Trophoblast cell (in vitro differentiated cells and primary cell): ENCODE measurements around the gene RABAC1.
A peak's percentile ranks its signal among the peaks of the same experiment; 100 is the strongest.
"Not testable (repeated sequence)": the region's sequence is repeated elsewhere in the genome, so short reads cannot be mapped to it uniquely, and the experiment has no call there.

Source experiments
- DNase-seq, 2 donors: peaks; one replicate each; pipeline ENCODE4 v3.0.0-alpha.2; 2016
- H2AFZ ChIP-seq: 2 replicates; pipeline ENCODE4 v1.6.1; 2013; ENCODE audit warnings: low read length, moderate library complexity, mild to moderate bottlenecking; ENCODE audit not compliant: insufficient read depth, poor library complexity
- H2AK5ac ChIP-seq: 2 replicates; pipeline ENCODE4 v1.6.1; 2013; ENCODE audit warnings: mild to moderate bottlenecking, low read length
- H2BK120ac ChIP-seq: 2 replicates; pipeline ENCODE4 v1.6.1; 2013; ENCODE audit warnings: low read length, mild to moderate bottlenecking, moderate library complexity; ENCODE audit not compliant: insufficient read depth, poor library complexity
- H2BK12ac ChIP-seq: 2 replicates; pipeline ENCODE4 v1.6.1; 2013; ENCODE audit warnings: mild to moderate bottlenecking, low read length, moderate library complexity
- H2BK5ac ChIP-seq: 2 replicates; pipeline ENCODE4 v1.6.1; 2013; ENCODE audit warnings: low read length, low read depth, moderate library complexity, mild to moderate bottlenecking; ENCODE audit not compliant: poor library complexity
- H3K14ac ChIP-seq: 2 replicates; pipeline ENCODE4 v1.6.1; 2013; ENCODE audit warnings: mild to moderate bottlenecking, low read length
- H3K18ac ChIP-seq: 2 replicates; pipeline ENCODE4 v1.6.1; 2013; ENCODE audit warnings: mild to moderate bottlenecking, low read length
- H3K23ac ChIP-seq: 2 replicates; pipeline ENCODE4 v1.6.1; 2013; ENCODE audit warnings: low read length
- H3K27ac ChIP-seq: 2 replicates; pipeline ENCODE4 v1.5.1; 2013; ENCODE audit warnings: low read depth, mild to moderate bottlenecking, inconsistent platforms, low read length, moderate library complexity
- H3K27me3 ChIP-seq: 2 replicates; pipeline ENCODE4 v1.6.1; 2013; ENCODE audit warnings: inconsistent platforms, mild to moderate bottlenecking, low read length, moderate library complexity; ENCODE audit not compliant: insufficient read depth
- H3K36me3 ChIP-seq, 2 experiments: 1 replicate in 1 of 2; 2 replicates in 1 of 2; pipeline ENCODE4 v1.6.1; 2013; ENCODE audit warnings: low read length in 2 of 2, mild to moderate bottlenecking in 2 of 2, moderate library complexity in 1 of 2; ENCODE audit not compliant: insufficient read depth in 2 of 2, control insufficient read depth in 1 of 2
- H3K4ac ChIP-seq: 2 replicates; pipeline ENCODE4 v1.6.1; 2013; ENCODE audit warnings: low read depth, mild to moderate bottlenecking, low read length, moderate library complexity
- H3K4me1 ChIP-seq, 2 experiments: 1 replicate in 1 of 2; 2 replicates in 1 of 2; pipeline ENCODE4 v1.6.1; 2013; ENCODE audit warnings: low read length in 2 of 2, mild to moderate bottlenecking in 2 of 2, moderate library complexity in 1 of 2; ENCODE audit not compliant: insufficient read depth in 2 of 2, control insufficient read depth in 1 of 2
- H3K4me2 ChIP-seq: 2 replicates; pipeline ENCODE4 v1.6.1; 2013; ENCODE audit warnings: inconsistent platforms, mild to moderate bottlenecking, low read length, moderate library complexity
- H3K4me3 ChIP-seq: 2 replicates; pipeline ENCODE4 v1.5.1; 2013; ENCODE audit warnings: mild to moderate bottlenecking, low read depth, low read length, inconsistent platforms
- H3K79me1 ChIP-seq: one replicate; pipeline ENCODE4 v1.6.1; 2013; ENCODE audit warnings: low read length
- H3K79me2 ChIP-seq: 2 replicates; pipeline ENCODE4 v1.6.1; 2013; ENCODE audit warnings: low read length, mild to moderate bottlenecking; ENCODE audit not compliant: control insufficient read depth, insufficient read depth, poor library complexity
- H3K9ac ChIP-seq: 2 replicates; pipeline ENCODE4 v1.6.1; 2013; ENCODE audit warnings: mild to moderate bottlenecking, low read length
- H3K9me3 ChIP-seq: 2 replicates; pipeline ENCODE4 v1.6.1; 2013; ENCODE audit warnings: low read depth, mild to moderate bottlenecking, control low read depth, inconsistent platforms, low read length; ENCODE audit not compliant: insufficient read depth
- H4K12ac ChIP-seq: 2 replicates; pipeline ENCODE4 v1.6.1; 2013; ENCODE audit warnings: low read depth, mild to moderate bottlenecking, low read length, moderate library complexity
- H4K8ac ChIP-seq: 2 replicates; pipeline ENCODE4 v1.6.1; 2013; ENCODE audit warnings: low read depth, mild to moderate bottlenecking, low read length, moderate library complexity
- H4K91ac ChIP-seq: one replicate; pipeline ENCODE4 v1.6.1; 2013; ENCODE audit warnings: low read depth, mild to moderate bottlenecking, low read length, moderate library complexity
- WGBS: extraction: QIAGEN DNeasy Blood & Tissue Kit; methylation state at CpG from one replicate; pipeline ENCODE4 v1.1.7; 2013; ENCODE audit warnings: missing lambda C conversion rate; ENCODE audit not compliant: insufficient read length, insufficient coverage; ENCODE audit errors: extremely low coverage; 5-methylcytosine and 5-hydroxymethylcytosine counted together

The RABAC1 gene

DNA sequence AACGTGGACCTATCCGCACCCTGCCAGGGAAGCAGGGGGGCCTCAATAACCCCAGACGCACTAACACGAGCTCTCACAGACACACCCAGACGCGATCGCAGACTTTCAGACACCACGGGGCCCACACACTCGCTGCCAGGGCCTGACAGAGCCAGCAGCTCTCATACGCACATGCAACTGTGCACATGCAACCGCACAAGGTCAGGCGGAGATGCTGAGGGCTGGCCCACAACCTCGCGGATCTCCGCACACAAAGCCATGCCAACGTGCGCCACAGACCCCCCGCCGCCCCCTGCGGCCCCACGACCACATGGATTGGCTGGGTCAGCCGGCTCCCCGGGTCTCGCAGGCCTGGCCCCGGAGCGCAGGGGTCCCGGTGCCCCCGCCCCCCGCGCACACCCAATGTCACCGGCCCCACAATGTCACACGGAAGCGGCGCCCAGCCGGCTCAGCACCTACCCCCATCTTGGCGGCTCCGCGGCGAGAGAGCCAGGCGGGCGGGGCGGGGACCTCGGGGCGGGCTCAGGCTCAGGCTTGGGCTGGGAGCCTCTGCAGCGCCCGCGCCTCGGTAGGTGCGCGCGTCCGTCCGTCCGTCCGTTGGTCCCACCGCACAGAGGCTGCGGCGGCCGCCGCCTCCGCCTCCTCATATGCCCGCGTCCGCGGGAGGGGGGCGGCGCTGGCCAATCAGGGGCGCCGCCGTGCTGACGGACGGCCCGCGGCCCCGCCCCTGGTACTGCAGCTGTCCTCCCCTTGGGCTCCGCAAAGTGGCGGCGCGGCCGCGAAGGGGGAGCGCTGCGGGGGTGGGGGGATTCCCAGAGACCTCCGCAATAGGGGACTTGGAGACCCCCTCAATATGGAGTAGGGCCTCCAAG is 34.7 kb upstream of the RABAC1 start, which contains the start of gene ATP1A3:
TSS of gene ATP1A3 (minus strand) at position 619 of the 872 bp plus-strand sequence. CDS start at position 465, 154 bp downstream.
- Histone ChIP-seq H4K8ac (no peak within 1 kb of the TSS), H3K27me3 (peaks cover 28% of the 10 kb centered on the region), H3K18ac (no peak within 1 kb of the TSS), H3K27ac (no peak within 1 kb of the TSS), H3K4me2 (peak within 1 kb of the TSS; percentile 65), H4K12ac (no peak within 1 kb of the TSS), H3K9me3 (peaks cover 13% of the 10 kb centered on the region), H3K23ac (peak within 1 kb of the TSS; percentile 45), H2AK5ac (no peak within 1 kb of the TSS), H3K36me3 (no peaks in the 10 kb centered on the region), H2BK12ac (no peak within 1 kb of the TSS), H3K79me2 (no peaks in the 10 kb centered on the region), H4K91ac (no peak within 1 kb of the TSS), H3K4ac (no peak within 1 kb of the TSS), H3K79me1 (no peaks in the 10 kb centered on the region), H3K14ac (no peak within 1 kb of the TSS), H2AFZ (no peak within 1 kb of the TSS), H2BK5ac (no peak within 1 kb of the TSS), H3K4me3 (peak within 1 kb of the TSS; percentile 26), H3K9ac (no peak within 1 kb of the TSS), H2BK120ac (no peak within 1 kb of the TSS), H3K4me1 (no peaks in the 10 kb centered on the region)
- WGBS: no CpG with 5 or more reads among the region's 84 CpGs
- peak in 1 of 2 donors; percentile 3 for DNase-seq

DNA sequence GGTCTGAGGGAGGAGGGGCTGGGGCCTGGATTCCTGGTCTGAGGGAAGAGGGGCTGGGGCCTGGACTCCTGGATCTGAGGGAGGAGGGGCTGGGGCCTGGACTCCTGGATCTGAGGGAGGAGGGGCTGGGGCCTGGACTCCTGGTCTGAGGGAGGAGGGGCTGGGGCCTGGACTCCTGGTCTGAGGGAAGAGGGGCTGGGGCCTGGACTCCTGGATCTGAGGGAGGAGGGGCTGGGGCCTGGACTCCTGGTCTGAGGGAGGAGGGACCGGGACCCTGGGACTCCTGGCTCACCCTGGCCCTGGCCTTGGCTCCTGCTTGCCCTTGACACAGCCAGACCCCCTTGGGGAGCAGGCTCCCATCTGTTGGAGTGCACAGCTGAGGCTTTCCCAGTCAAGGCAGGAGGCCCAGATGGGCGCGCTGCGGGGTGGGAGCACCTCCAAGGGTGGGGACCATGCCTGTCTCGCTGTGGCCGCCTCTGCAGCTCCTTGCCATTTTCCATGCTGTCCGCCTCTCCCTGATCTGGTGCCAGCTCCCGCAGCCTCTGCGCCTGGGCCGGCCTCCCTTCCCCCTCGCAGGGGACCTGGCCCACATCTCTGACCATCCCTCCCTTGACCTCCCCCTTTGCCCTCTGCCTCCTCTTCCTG is 32.9 kb upstream of the RABAC1 start:
- not testable (repeated sequence) for H3K36me3 ChIP-seq, H3K27ac ChIP-seq, H3K4ac ChIP-seq, H3K79me2 ChIP-seq, H2BK12ac ChIP-seq, H2BK120ac ChIP-seq, H3K4me2 ChIP-seq, H3K4me3 ChIP-seq, H3K14ac ChIP-seq, H4K8ac ChIP-seq, H4K91ac ChIP-seq, H3K79me1 ChIP-seq, H3K18ac ChIP-seq, H3K9ac ChIP-seq, H2AFZ ChIP-seq, H2BK5ac ChIP-seq, H3K23ac ChIP-seq, H3K9me3 ChIP-seq, DNase-seq, H2AK5ac ChIP-seq, H4K12ac ChIP-seq, H3K4me1 ChIP-seq
- H3K27me3 ChIP-seq: peaks cover 17% of the 10 kb centered on the region
- WGBS: no CpG with 5 or more reads among the region's 11 CpGs

- H2BK120ac ChIP-seq: no peak overlapping the region
- H4K12ac ChIP-seq: no peak overlapping the region
- no peak overlapping the region for H2BK5ac ChIP-seq
- peaks cover 17% of the 10 kb centered on the region for H3K27me3 ChIP-seq
- no peak overlapping the region for H3K27ac ChIP-seq
- H4K91ac ChIP-seq: no peak overlapping the region
- no peak overlapping the region for H3K4me3 ChIP-seq
- no peaks in the 10 kb centered on the region for H3K79me2 ChIP-seq
- no peaks in the 10 kb centered on the region for H3K4me1 ChIP-seq
- H2AK5ac ChIP-seq: no peak overlapping the region
- DNase-seq: no peak
- no peak overlapping the region for H3K9ac ChIP-seq
- H2BK12ac ChIP-seq: no peak overlapping the region
- no peak overlapping the region for H3K23ac ChIP-seq
- no peak overlapping the region for H3K14ac ChIP-seq
- H3K4ac ChIP-seq: no peak overlapping the region
- H3K36me3 ChIP-seq: no peaks in the 10 kb centered on the region
- H2AFZ ChIP-seq: no peak overlapping the region
- H3K4me2 ChIP-seq: no peak overlapping the region
- no CpG with 5 or more reads among the region's 15 CpGs for WGBS
- H3K79me1 ChIP-seq: no peaks in the 10 kb centered on the region
- no peak overlapping the region for H3K18ac ChIP-seq
- peaks cover 8% of the 10 kb centered on the region for H3K9me3 ChIP-seq
- H4K8ac ChIP-seq: no peak overlapping the region
These were observed 31.9 kb upstream of the RABAC1 start for GRCh38 chr19:41991025-41991424.

DNA sequence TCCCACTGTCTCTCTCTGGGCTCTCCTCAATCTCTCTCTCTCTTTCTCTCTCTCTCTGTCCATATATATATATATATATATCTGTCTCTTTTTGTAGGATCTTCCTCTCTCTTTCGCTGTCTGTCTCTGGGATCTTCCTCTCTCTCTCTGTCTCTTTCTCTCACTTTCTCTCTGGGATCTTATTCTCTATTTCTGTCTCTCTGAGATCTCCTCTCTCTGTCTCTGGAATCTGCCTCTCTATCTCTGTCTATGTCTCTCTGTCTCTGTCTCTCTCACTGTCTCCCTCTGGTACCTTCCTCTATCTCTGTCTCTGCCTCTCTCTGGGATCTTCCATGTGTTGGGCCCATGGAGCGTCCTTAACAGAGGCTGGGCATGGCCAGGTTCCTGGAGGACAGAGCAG is 31.5 kb upstream of the RABAC1 start:
- no peak overlapping the region for H3K18ac ChIP-seq
- H3K9me3 ChIP-seq: peaks cover 8% of the 10 kb centered on the region
- no peak overlapping the region for H2BK120ac ChIP-seq
- H3K9ac ChIP-seq: no peak overlapping the region
- no peak overlapping the region for H4K12ac ChIP-seq
- no peak overlapping the region for H2BK12ac ChIP-seq
- no peak overlapping the region for H3K14ac ChIP-seq
- H3K79me1 ChIP-seq: no peaks in the 10 kb centered on the region
- no peaks in the 10 kb centered on the region for H3K36me3 ChIP-seq
- no peak overlapping the region for H3K23ac ChIP-seq
- H3K79me2 ChIP-seq: no peaks in the 10 kb centered on the region
- no CpG with 5 or more reads among the region's 2 CpGs for WGBS
- H3K4ac ChIP-seq: no peak overlapping the region
- no peak overlapping the region for H2BK5ac ChIP-seq
- H2AK5ac ChIP-seq: no peak overlapping the region
- H3K27me3 ChIP-seq: peaks cover 17% of the 10 kb centered on the region
- no peak overlapping the region for H4K8ac ChIP-seq
- H3K4me3 ChIP-seq: no peak overlapping the region
- no peak overlapping the region for H2AFZ ChIP-seq
- H4K91ac ChIP-seq: no peak overlapping the region
- no peak for DNase-seq
- no peaks in the 10 kb centered on the region for H3K4me1 ChIP-seq
- H3K27ac ChIP-seq: no peak overlapping the region
- H3K4me2 ChIP-seq: no peak overlapping the region
